ENCODE results near the gene THEM4.

DNA sequence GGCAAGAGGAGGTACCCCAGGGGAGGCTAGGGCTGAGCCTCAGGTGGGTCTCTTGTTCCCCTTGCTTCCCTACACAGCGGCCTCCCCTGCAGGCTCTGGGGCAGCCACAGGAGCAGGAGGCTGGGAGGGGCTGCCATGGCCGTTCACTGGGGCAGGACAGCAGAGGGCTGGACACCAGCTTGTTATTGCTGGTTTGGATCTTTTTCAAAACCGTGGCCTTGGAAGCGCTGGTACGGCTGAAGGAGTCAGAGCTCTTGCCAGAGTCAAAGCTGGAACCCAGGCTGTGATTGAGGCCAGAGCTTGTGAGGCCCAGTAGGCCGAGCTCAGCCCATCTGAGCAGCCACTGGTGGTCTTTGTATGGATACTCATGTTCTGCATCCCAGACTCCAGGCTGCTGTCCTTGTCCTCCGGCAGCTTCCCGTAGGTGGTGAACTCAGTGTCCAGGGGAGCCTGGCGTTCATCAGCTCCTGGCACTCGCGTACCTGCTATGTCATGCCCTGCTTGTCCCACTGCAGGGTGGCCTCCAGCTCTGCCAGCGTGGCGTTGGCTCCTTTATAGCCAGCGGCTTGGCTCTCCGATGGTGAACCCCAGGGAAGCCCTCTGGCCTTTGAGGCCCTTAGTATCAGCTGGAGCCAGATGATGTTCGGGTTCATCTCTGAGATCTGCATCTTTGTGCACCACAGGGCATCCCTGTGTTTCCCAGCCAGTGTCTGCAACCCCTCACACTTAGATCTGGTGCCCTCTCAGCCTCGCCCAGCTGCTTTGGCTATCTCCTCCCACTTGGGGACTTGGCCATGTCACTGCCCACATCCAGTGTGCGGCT, 40.3 kb upstream of the THEM4 start:
- TF ChIP-seq, protein P1, sequence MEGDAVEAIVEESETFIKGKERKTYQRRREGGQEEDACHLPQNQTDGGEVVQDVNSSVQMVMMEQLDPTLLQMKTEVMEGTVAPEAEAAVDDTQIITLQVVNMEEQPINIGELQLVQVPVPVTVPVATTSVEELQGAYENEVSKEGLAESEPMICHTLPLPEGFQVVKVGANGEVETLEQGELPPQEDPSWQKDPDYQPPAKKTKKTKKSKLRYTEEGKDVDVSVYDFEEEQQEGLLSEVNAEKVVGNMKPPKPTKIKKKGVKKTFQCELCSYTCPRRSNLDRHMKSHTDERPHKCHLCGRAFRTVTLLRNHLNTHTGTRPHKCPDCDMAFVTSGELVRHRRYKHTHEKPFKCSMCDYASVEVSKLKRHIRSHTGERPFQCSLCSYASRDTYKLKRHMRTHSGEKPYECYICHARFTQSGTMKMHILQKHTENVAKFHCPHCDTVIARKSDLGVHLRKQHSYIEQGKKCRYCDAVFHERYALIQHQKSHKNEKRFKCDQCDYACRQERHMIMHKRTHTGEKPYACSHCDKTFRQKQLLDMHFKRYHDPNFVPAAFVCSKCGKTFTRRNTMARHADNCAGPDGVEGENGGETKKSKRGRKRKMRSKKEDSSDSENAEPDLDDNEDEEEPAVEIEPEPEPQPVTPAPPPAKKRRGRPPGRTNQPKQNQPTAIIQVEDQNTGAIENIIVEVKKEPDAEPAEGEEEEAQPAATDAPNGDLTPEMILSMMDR (IDR thresholded peaks at IDR 0.05), result no peak
- TF ChIP-seq POLR2A (IDR thresholded peaks at IDR 0.05), result no peak

All from lower leg skin (tissue), 3 donors.